Measurements from ENCODE around the gene SUSD4. TPM values are rescaled to one million over a fixed set of nuclear protein-coding genes. Genes with fewer than 3 reads are reported as not detected.

The SUSD4 gene
- total RNA-seq, 1 experiment from 2014 or later: 3.5 TPM

DNA sequence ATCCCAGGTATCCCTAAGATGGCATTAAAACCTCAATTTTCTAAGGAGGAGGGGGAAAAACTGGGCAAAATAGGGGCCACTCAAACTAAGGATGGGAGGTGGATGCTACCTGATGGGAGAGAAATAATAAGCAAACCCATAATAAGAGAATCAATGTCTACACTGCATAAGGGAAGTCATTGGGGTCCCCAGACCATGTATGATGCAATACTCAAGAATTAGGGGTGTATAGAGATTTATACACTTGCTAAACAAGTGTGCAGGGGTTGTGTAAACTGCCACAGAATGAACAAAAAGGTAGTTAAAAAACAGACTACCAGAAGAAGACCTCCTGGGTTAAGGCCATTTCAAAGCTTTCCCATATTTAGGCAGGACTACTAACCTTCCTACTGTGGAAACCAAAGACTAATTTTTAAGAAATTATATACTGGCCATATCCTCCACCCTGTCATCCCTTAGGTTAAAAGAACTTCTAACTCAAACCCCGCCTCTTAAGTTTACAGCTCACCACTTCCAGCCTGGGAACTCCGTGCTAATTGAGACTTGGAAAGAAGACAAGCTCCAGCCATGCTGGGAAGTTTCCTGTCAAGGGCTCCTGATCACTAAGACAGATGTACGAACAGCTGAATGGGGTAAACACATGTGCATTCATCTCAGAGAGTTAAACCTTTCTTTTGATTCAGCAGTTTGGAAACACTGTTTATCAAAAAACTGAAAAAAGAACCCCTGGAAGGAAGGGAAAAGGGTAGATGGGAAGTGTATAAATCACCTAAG lies 156.5 kb downstream of the SUSD4 start:
- no peaks in the 10 kb centered on the region for H3K79me1 ChIP-seq (ENCODE audit: insufficient read depth, low read depth, low read length, poor library complexity, severe bottlenecking)
- no peaks in the 10 kb centered on the region for H4K20me1 ChIP-seq (ENCODE audit: control insufficient read depth, insufficient read depth, insufficient read length)
- no peak overlapping the region for H2BK120ac ChIP-seq (ENCODE audit: low read depth, low read length, poor library complexity, severe bottlenecking)
- H3K23ac ChIP-seq (ENCODE audit: insufficient read length, low read depth, low read length): no peak overlapping the region
- H2AFZ ChIP-seq (ENCODE audit: low read length): no peak overlapping the region
- WGBS (ENCODE audit: extremely low coverage, insufficient read length, low lambda C conversion rate): no CpG with 5 or more reads among the region's 3 CpGs
- H3K36me3 Mint-ChIP-seq (ENCODE audit: insufficient read depth in 1 of 3, low read depth in 3 of 3): no peaks in the 10 kb centered on the region
- H3K56ac ChIP-seq (ENCODE audit: insufficient read length, low read depth, low read length): no peak overlapping the region
- H3K4me1 Mint-ChIP-seq: peaks cover 6 to 10% of the 10 kb centered on the region in 2 experiments
- TF ChIP-seq, protein P1, sequence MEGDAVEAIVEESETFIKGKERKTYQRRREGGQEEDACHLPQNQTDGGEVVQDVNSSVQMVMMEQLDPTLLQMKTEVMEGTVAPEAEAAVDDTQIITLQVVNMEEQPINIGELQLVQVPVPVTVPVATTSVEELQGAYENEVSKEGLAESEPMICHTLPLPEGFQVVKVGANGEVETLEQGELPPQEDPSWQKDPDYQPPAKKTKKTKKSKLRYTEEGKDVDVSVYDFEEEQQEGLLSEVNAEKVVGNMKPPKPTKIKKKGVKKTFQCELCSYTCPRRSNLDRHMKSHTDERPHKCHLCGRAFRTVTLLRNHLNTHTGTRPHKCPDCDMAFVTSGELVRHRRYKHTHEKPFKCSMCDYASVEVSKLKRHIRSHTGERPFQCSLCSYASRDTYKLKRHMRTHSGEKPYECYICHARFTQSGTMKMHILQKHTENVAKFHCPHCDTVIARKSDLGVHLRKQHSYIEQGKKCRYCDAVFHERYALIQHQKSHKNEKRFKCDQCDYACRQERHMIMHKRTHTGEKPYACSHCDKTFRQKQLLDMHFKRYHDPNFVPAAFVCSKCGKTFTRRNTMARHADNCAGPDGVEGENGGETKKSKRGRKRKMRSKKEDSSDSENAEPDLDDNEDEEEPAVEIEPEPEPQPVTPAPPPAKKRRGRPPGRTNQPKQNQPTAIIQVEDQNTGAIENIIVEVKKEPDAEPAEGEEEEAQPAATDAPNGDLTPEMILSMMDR (conservative IDR thresholded peaks at IDR 0.05): no peak
- no peak overlapping the region for H3K14ac ChIP-seq (ENCODE audit: insufficient read depth, low read length)
- H3K79me2 ChIP-seq (ENCODE audit: insufficient read depth, low read length): no peaks in the 10 kb centered on the region
- H4K5ac ChIP-seq (ENCODE audit: insufficient read length, low read depth, low read length): no peak overlapping the region
- no peak overlapping the region for H3K4me3 Mint-ChIP-seq
- no peak overlapping the region for H2BK12ac ChIP-seq (ENCODE audit: insufficient read length, low read depth, low read length)
- H3K18ac ChIP-seq (ENCODE audit: insufficient read length, low read depth, low read length): no peak overlapping the region
- H3K9ac ChIP-seq (ENCODE audit: extremely low read depth, insufficient read length, low read length): no peak overlapping the region
- no peak overlapping the region for H2BK20ac ChIP-seq (ENCODE audit: low read depth, low read length, poor library complexity, severe bottlenecking)
- no peaks in the 10 kb centered on the region for H3K4me1 ChIP-seq (ENCODE audit: insufficient read depth, low read length)
- no peaks in the 10 kb centered on the region for H3K23me2 ChIP-seq (ENCODE audit: insufficient read length, low read depth, low read length, poor library complexity, severe bottlenecking)
- H3K4me2 ChIP-seq (ENCODE audit: insufficient read depth, insufficient read length, low read length): no peak overlapping the region
- no peaks in the 10 kb centered on the region for H3K9me3 Mint-ChIP-seq
- H2BK15ac ChIP-seq (ENCODE audit: low read depth, low read length): no peak overlapping the region
- 0 out of 7 replicates have a peak overlapping the region, but pooled peaks of 1 of the 3 experiments have one; percentile 66 for H3K27ac Mint-ChIP-seq
- H3K9me3 ChIP-seq (ENCODE audit: control insufficient read depth, low read depth, low read length): no peaks in the 10 kb centered on the region
- no peak overlapping the region for H2AK5ac ChIP-seq (ENCODE audit: insufficient read length, low read length)
- no peak overlapping the region for H3K27ac ChIP-seq (ENCODE audit: insufficient read length, low read depth, low read length)
- H3K27me3 Mint-ChIP-seq (ENCODE audit: low read depth): no peaks in the 10 kb centered on the region; the same call in none of the 2 replicates
- H3K27me3 ChIP-seq (ENCODE audit: insufficient read depth, low read length): no peaks in the 10 kb centered on the region
- no peak overlapping the region for H3T11ph ChIP-seq (ENCODE audit: low read length)
- no peak overlapping the region for H3K4ac ChIP-seq (ENCODE audit: low read depth, low read length)
- no peak for DNase-seq
- no peak overlapping the region for H2BK5ac ChIP-seq (ENCODE audit: insufficient read length, low read length)
- no peak overlapping the region for H4K91ac ChIP-seq (ENCODE audit: insufficient read length, low read depth, low read length)
- no peak overlapping the region for H4K8ac ChIP-seq (replicated peaks; ENCODE audit: insufficient read length, low read depth, low read length)
